ENCODE results near the gene AASDH.

GRCh38 chr4:56314207-56314915 lies 72.9 kb downstream of the AASDH start:
- TF ChIP-seq, protein P1, sequence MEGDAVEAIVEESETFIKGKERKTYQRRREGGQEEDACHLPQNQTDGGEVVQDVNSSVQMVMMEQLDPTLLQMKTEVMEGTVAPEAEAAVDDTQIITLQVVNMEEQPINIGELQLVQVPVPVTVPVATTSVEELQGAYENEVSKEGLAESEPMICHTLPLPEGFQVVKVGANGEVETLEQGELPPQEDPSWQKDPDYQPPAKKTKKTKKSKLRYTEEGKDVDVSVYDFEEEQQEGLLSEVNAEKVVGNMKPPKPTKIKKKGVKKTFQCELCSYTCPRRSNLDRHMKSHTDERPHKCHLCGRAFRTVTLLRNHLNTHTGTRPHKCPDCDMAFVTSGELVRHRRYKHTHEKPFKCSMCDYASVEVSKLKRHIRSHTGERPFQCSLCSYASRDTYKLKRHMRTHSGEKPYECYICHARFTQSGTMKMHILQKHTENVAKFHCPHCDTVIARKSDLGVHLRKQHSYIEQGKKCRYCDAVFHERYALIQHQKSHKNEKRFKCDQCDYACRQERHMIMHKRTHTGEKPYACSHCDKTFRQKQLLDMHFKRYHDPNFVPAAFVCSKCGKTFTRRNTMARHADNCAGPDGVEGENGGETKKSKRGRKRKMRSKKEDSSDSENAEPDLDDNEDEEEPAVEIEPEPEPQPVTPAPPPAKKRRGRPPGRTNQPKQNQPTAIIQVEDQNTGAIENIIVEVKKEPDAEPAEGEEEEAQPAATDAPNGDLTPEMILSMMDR (conservative IDR thresholded peaks at IDR 0.05; ENCODE audit: low read length): no peak
- TF ChIP-seq EZH2phosphoT487 (IDR thresholded peaks at IDR 0.05; ENCODE audit: borderline replicate concordance, low read depth, low read length): no peak

Measured in OCI-LY7 (cell line).